ENCODE results near the gene JAK2. TPM values are rescaled to one million over a fixed set of nuclear protein-coding genes. Genes with fewer than 3 reads are reported as not detected.

JAK2 gene
- total RNA-seq, 1 donor from 2014 or later, result 20.2 TPM

GRCh38 chr9:5140151-5140550, 155.1 kb downstream of the JAK2 start:
- no peak for DNase-seq (ENCODE audit: low spot score)

- no peak for DNase-seq (ENCODE audit: low spot score)
Observed at GRCh38 chr9:5144217-5144616, 159.1 kb downstream of the JAK2 start.

- DNase-seq (ENCODE audit: low spot score), result no peak
Observed at GRCh38 chr9:5146241-5146640, 161.2 kb downstream of the JAK2 start.

Other genes with a start within 250 kb of the JAK2 start
- gene AK3, start 244.1 kb upstream of the JAK2 start, total RNA-seq, result 40.9 TPM
- gene RCL1, start 192.3 kb upstream of the JAK2 start, total RNA-seq, result 9.5 TPM
- gene INSL6, start 200.4 kb downstream of the JAK2 start, total RNA-seq, result not detected
- gene INSL4, start 246.1 kb downstream of the JAK2 start, total RNA-seq, result not detected